Stimulated activated CD4-positive, alpha-beta T cell treated with anti-CD3 and anti-CD28 coated beads, Interleukin-1b, Interleukin-23, amount 100 ng/mL, for 24 hours (primary cell): ENCODE measurements around the gene CCDC88B.

Source experiments
- DNase-seq, 4 experiments: peaks; one replicate each; pipeline ENCODE4 v3.0.0-alpha.2; 2020; ENCODE audit warnings: low read depth in 4 of 4, low spot score in 1 of 4

Gene CCDC88B

DNA sequence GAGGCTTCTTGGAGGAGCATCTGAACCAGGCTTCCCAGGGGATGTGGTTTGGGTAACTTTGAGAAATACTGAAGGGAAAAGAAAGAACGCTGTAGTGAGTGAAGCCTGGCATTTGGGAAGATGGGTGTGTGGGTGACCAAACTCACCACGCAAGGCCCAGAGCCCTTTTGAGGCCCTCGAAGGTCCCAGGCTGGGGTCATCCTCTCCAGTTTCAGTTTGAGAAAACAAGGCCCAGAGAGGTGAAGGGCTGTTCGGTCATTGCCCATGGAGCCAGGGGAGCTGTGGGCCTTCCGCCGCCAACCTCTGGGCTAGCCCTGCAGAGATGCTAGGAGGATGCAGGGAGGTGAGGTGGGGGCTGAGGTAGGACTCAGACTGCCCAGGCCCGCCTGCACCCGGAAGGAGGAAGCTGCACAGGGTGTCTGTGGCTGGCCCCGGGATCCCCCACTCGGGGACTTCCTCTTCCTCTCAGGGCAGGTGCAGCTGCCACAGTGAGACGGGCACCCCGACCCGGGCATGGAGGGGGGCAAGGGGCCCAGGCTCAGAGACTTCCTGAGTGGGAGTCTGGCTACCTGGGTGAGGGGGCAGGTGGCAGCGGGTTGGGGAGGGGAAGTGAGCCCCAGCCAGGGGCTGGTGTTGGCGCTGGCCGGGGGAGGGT, at the start of gene CCDC88B:
TSS of gene CCDC88B (plus strand) at position 451 of the 655 bp plus-strand sequence. CDS start at position 514, 63 bp downstream.
- peak in 3 of 4 experiments; percentile 64 to 77 (median 67) for DNase-seq

DNA sequence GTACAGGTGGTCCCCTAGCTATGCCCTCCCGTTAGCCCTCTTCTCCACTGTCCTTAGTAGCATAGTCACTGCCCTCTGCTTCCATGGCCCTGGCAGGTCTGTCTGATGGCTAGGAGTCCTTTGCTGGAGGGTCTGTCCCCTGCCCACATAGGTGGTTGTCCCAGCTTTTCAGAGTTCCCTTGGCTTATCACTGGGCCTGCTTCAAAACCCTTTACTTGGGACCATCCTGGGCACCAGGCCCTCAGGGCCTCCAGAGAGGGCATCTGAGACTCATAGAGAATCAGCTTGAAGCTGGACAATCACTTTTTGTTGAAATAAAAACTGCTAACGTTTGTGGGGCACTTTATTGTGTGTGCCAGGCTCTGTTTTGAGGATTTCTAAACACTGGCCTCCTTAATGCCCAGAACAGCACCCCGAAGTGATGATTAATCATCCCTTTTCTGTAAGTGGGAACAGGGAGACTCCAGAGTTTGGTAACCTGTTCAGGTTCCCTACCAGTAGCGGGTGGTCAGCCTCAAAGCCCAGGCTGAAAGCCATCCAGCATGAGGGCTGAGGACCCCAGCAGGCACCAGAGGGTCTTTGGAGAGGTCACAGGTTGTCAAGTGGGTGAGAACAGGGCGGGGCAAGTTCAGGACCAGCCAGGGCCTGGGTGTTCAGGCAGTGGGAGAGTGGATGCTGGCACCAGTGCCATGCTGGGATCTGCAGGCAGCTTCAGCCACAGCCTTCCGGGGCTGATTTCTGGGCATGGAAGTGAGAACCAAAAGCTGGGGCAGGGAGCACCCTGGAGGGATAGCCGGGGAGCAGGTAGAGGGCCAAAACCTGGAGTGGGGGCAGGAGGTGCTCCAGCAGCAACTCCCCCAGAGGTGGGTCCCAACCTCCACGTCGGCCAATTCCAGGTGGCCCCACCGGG, 49.4 kb upstream of the CCDC88B start:
- no peak for DNase-seq

- DNase-seq, result no peak
Observed at GRCh38 chr11:64291262-64291751, 48.7 kb upstream of the CCDC88B start, which contains the start of gene KCNK4. TSS of gene KCNK4 (plus strand) at chr11:64291302. CDS start at chr11:64293019, 1,717 bp downstream.

DNA sequence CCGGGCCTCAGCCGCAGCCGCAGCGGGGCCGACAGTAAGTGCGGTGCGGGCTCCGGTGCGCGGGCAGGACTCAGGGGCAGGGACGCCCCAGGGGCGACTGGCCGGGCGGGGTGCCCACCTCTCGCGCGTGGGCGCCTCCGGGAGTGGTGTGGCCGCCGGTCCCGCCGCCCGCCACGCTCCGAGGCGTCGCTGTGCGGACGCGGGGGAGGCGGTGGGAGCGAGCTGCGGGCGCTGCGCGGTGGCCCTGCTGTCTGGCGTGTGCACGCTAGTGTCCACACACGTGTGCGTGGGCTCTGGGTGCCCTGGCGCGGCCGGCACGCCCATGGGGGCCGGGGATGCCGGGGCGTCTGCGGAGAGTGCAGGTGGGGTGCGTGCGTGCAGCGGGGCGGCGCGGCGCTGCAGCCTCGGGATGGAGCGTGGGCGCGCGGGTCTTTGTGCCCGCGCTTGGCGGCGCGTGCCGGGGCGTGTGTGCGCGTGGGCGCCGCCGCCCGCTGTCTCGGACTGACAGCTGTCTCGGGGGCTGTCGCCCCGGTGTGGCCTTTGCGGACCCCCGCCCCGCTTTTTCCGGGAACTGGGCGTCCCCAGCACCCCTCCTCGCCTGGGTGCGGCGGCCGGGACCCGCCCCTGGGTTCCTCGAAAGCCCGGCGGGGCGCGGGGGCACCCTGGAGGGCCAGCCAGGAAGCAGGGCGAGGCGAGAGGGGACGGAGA, 48.1 kb upstream of the CCDC88B start:
- no peak for DNase-seq

DNA sequence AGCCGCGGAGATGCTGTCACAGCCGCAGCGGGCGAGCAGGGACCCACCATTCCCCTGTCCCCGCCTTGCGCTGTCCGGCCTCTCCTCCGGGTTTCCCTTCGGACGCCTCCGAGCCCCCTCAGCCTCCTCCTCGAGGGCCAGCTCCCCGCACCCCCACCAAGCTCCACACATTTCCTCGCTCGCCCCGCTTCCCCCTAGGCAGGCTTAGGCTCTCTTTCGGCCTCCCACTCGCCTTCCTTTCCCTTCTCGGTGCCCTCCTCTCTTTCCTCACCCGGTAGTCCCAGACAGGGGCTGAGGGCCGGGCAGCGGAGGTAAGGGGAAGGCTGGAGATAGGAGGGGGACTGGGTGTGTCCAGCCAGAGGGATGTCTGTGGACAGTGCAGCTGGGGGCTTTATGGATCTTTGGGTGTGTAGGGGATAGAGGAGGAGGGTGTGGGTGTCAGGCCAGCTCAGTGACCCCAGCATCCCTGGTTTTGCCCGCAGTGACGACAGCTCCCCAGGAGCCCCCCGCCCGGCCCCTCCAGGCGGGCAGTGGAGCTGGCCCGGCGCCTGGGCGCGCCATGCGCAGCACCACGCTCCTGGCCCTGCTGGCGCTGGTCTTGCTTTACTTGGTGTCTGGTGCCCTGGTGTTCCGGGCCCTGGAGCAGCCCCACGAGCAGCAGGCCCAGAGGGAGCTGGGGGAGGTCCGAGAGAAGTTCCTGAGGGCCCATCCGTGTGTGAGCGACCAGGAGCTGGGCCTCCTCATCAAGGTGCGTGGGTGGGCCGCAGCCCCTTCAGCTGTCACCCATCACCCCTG, 47.3 kb upstream of the CCDC88B start:
- no peak for DNase-seq

GRCh38 chr11:64294774-64295173, 45.2 kb upstream of the CCDC88B start:
- DNase-seq, result no peak

DNA sequence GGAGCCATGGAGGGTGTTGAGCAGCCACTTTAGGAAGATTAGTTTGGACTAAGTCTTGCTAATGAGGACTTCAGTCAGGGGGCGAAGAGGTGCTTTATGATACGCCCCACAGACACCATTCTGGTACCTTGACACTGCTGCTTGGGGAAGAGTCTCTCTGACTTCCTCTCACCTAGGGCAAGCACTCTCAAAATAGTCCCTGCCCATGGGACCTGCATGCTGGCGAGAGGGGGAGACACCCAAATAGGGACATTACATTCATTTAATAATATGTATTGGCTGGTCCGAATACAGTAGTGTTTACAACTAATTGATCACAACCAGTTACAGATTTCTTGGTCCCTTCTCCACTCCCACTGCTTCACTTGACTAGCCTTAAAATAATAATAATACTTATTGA, 44.2 kb upstream of the CCDC88B start:
- no peak for DNase-seq

GRCh38 chr11:64296236-64296635, 43.8 kb upstream of the CCDC88B start:
- no peak for DNase-seq

- DNase-seq, result no peak
Observed at GRCh38 chr11:64296830-64297698, 42.9 kb upstream of the CCDC88B start.

DNA sequence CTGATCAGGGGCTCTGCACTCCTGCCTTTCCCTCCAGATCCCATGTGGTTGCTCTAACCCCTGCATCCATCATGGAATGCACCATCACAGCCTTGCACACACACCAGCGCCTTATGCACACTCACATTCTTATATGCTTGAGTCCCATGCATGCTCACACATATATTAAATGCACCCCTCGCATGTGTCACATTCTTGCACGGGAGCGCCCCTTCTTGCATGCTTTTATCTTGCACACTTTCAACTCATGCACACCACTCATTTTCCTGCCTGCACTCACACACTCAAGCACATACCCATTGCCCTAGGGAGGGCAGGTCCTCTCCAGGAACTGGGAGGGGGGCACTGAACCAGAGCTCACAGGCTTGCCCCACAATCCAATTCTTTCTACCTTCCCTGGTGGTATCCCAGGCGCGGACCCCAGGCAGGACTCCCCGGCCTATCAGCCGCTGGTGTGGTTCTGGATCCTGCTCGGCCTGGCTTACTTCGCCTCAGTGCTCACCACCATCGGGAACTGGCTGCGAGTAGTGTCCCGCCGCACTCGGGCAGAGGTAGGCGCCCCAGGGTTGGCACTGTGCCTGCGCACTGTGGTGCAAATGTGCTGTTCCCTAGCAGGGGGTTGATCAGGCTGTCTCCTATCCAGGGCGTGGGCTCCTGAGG, 42.2 kb upstream of the CCDC88B start:
- DNase-seq, result no peak

- no peak for DNase-seq
Observed at GRCh38 chr11:64298966-64299846, 40.8 kb upstream of the CCDC88B start.

GRCh38 chr11:64299847-64300648, 40.0 kb upstream of the CCDC88B start, which contains the start of gene CATSPERZ:
TSS of gene CATSPERZ (plus strand) at chr11:64300358. CDS start at chr11:64300411, 53 bp downstream.
- DNase-seq, result no peak

- no peak for DNase-seq
Observed at GRCh38 chr11:64303109-64304031, 36.6 kb upstream of the CCDC88B start.

GRCh38 chr11:64304032-64304315, 36.0 kb upstream of the CCDC88B start:
- no peak for DNase-seq

- peak; percentile 90 to 97 (median 96) for DNase-seq
Observed at GRCh38 chr11:64304316-64305072, 35.5 kb upstream of the CCDC88B start.
